HG03575 (cell line): ENCODE data around the gene PPIP5K2.

Source experiments
- ATAC-seq: cut with Tn5 transposase; IDR thresholded peaks from one replicate; pipeline ENCODE4 v1.9.1; 2021; ENCODE audit not compliant: unreplicated experiment, insufficient number of reproducible peaks, low FRiP score; ENCODE audit errors: extremely low read depth

PPIP5K2 gene

DNA sequence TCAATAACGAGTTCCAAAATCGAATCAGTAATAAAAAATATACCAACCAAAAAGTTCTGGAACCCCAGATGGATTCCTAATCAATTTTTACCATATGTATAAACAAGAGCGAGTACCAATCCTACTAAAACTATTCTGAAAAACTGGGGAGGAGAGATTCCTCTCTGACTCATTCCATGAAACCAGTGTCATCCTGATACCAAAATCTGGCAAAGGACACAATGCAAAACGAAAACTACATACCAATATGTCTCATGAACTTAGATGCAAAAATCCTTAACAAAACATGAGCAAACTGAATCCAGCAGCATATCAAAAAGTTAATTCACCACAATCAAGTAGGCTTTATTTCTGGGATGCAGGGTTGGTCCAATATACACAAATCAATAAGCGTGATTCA is 108.0 kb downstream of the PPIP5K2 start:
- no peak for ATAC-seq

DNA sequence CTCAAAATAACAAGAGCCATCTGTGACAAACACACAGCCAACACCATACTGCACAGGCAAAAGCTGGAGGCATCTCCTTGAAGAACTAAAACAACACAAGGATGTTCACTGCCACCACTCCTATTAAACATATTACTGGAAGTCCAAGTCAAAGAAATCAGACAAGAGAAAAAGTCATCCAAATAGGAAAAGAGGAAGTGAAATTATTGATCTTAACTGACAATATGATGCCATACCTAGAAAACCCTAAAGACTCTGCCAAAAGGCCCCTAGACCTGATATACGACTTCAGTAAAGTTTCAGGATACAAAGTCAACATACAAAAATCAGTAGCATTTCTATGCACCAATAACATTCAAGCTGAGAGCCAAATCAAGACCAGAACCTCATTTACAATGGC is 108.5 kb downstream of the PPIP5K2 start:
- ATAC-seq: no peak

DNA sequence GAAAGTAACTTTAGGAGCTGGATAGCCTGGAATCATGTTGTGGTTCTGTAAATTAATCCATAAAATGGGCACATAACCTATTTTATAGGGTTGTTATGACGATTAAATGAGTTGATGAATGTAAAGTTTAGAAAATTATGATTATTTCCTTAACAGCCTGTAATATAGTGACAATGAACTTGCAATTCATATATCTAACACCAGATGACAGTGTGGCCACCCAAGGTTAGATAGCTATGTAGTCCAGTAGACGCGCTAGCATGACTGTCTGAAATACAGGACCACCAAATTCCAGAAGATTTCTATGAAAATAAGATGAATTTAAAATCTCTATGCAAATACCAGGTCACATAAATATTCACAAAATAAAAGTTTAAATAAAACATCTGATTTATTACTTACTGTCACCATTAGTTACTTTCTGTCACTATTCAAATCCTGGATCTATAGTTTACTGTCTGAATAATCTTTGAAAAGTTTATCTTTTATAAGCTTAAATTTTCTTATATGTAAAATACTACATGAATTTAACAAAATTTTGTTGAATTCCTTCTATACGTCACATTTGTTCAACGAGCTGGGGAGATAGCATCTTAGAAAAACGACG is 112.4 kb downstream of the PPIP5K2 start:
- ATAC-seq: peak; percentile 64

DNA sequence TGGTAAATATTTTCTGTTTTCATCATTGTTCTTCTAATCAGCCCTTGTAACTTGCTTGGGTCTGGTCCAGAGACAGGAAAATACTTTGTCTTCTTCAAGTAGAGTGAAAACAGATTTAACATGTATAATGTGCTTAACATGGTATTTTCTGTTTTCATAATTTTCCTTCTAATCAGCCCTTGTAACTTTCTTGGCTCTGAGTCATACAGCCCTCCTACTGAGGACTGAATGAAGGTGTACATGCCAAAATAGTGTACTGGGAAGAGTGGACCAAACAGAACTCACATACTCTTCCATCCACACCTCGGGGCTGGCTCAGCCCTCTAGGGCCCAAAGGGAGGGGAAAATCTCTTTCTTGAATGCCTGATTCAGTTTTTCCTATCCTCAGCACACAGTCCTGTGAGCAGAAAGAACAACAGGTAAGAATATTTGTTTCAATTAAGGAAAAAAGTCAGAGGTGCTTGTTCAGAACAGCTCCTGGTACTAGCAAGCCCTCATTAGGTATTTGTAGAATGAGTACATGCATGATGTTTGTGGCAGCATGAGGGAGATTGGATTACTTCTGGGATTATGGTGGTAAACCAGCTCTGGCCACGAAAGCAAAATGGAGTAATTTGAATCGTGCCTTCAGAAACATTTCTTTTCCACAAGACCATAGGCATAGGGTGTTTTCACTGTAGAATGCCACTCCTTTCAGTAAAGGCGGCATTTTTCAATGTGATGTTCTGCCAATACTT is 114.3 kb downstream of the PPIP5K2 start:
- ATAC-seq: no peak

DNA sequence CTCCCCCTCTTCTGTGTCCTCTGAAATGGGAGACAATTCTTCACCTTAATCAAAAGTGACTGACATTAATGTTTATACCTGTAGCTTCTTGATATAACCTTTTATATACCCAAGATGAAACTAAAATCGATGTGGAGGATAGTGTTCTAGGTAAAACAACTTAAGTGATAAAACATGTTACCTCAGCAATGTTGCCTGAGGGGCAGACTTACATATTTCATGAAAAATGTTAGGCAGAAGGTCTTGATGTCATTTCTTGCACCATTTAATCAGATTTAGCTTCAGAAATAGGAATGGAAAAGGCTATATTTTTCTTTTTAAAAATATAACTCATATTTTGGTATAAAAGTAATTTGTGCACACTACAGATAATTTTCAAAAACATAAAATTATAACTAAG is 115.8 kb downstream of the PPIP5K2 start:
- ATAC-seq: no peak

DNA sequence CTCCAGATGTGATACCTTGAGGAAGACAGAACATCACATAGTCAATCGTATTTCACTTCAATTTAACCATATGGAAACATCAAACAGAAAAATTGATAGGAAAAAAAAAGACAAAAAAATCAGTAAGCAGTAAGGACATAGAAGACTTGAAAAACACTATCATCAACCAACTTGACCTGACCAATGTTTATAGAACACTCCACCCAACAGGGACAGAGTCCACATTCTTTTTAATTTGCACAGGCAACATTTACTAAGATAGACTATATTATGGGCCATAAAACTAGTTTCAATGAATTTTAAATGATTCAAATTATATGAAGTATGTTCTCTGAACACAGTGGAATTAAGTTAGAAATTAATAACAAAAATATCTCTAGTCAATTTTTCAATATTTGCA is 117.7 kb downstream of the PPIP5K2 start:
- ATAC-seq: no peak

DNA sequence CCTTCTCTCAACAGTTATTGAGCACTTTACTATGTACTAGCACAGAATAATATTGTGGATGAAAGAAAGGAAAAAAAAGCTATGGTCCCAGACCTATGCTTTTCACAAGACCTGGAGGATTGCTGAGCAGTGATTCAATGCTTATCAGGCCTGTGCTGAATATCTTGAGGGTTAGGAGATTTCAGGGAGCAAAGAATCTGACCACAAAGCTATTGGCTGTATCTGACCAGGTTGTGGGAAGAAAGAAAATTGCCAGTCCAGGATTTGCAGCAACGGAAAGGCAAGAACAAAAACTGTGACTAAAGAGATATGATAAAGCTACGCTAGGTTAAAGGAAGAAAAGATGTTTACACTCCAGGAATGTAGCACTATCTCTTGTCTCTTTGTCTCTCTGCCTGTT is 123.6 kb downstream of the PPIP5K2 start:
- no peak for ATAC-seq

DNA sequence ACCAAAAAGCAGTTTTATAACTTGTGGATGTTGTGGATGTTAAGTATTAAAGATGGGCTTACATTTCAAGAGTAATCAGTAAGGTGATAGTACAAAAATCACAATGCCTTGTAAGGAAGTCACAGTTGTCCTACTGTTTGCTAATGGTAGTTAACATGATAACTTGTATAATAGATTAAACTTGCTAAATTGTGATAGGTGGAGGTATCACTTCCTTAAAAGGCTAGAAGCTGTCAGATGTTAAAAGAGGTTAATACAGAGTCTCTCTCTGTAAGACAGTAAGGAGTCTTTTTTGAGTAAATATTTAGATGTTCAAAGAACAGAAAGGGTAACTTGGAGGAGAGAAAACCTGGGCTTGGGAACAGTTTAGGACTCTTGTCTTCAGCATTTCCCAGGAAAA is 124.3 kb downstream of the PPIP5K2 start:
- ATAC-seq: no peak

DNA sequence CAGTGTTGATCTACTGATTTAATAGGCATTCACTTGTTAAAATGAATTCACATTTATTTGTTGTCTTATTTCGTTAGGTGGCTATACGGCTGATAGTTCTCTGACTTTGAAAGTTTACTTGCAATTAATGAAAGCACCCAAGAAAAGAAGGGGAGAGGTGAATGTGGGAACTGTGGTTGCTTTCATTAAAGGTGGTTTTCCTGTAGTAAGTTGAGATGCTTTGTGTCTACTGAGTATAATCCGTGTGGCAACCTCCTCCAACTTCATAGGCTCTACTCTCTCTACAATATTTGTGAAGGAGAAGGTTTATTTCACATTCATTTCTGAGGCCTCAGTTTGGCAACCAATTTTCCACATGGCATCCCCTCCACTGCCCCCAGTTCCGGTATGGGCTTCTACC is 125.7 kb downstream of the PPIP5K2 start:
- ATAC-seq: no peak

DNA sequence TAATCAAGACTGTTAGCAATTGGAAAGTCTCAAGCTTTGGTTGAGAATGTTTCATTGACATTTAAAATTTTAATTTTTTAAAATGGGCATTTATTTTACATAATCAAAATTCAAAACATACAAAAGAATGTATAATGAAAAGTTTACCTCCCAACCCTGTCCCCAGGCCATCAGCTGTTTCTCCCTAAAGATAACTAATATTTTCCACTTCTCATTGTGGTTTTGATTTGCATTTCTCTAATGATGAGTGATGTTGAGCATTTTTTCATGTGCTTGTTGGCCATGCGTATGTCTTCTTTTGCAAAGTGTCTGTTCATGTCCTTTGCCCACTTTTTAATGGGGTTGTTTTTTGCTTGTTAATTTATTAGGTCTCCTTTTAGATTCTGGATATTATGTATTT is 127.0 kb downstream of the PPIP5K2 start:
- ATAC-seq: no peak

DNA sequence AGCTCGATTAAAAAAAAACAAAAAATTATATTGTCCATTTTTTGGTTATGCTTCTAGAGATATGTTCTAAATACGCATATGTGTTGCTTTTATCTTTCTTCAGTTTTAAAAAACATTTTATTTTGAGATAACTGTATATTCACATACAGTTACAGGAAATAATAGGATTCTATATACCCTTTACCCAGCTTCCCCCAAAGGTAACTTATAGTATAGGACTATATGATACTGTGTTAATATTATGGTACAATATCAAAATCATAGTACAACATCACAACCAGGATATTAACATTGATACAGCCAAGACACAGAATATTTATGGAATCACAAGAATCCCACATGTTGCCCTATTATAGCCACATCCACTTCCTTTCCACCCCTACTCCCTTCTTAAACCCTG is 129.0 kb downstream of the PPIP5K2 start:
- no peak for ATAC-seq

DNA sequence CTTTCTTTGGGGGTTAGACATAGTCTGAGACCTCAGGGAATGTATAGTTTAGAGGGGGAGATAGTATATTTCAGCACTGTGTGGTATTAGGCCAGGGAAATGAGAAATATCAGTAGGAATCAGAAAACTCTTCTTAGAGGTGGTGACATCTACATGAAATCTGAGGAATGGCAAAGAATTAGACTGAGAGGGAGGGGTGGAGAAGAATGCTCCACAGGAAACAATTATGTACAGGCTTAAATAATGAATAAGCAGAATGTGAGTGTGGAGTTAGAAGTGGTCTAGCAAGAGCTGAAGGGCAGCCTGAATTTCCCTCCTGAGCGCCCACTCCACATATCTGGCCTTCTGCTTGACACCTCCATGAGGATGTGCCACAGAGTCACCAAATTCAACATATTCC is 134.8 kb downstream of the PPIP5K2 start:
- no peak for ATAC-seq

DNA sequence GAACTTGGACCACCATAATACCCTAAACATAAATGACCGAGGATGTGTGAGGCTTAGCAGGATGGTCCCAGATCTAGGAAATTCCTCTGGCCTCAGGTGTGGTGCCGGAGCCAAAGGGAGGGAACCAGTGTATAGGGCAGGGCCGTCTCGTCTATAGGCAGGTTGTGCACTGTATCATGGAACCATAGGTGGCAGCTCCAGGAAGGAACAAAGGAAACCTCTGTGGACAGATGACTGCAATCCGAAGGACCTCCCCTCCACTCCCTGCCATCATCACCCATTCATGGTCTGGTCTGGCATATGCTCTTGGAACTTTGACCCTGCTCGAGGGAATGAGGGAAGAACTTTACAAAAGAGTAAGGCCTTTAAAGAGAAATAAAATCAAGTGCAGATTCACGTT is 135.6 kb downstream of the PPIP5K2 start:
- no peak for ATAC-seq

DNA sequence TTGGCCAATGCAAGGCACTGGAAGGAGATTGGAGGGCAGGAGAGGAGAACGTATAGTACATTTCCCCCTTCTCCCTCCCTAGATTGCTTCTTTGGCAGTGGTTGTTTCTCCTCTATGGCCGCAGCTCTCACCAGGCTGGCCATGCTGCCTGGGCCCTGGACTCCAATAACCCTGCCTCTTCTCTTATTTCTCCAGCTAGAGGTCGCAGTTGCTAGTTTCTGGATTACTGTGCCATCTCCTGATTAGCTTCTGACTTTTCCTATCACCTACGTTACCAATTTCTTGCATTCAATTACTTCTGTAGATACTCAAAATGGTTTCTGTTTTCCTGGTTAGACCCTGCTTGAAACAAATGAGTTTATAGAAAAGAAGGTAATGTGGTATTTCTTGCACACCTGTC is 136.1 kb downstream of the PPIP5K2 start:
- no peak for ATAC-seq

DNA sequence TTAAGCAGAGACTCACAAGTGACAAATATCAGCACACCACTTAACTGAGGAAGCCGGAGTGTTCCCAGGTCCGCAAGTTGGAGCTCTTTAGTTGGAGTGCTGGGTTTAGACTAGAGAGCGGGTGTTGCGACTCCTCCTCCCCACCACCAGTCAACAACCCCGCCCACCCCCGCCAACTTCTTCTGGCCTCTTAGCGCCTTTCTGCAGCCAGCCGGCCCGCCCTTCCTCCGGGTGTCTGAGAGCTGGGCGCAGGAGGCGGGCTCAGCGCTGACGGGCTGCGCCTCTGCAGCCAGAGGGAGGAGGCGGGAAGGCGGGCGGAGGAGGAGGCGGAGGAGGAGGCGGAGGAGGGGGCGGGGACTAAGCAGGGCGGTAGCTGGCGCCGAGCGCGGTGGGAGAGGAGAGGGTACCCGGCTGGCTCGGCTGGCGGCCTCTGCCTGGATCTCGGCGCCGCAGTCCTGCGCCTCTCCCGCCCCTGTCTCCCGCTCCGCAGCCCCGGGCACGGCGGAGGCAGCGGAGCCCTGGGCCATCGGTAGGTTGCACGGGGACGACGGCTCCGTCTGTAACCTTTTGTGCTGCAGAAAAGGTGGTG is 138.4 kb downstream of the PPIP5K2 start, which contains the start of gene MACIR:
Gene MACIR, plus strand, starts transcription at position 396 of the 589 bp plus-strand sequence. CDS start 17,157 bp downstream, outside the sequence.
- peak; percentile 41 for ATAC-seq

DNA sequence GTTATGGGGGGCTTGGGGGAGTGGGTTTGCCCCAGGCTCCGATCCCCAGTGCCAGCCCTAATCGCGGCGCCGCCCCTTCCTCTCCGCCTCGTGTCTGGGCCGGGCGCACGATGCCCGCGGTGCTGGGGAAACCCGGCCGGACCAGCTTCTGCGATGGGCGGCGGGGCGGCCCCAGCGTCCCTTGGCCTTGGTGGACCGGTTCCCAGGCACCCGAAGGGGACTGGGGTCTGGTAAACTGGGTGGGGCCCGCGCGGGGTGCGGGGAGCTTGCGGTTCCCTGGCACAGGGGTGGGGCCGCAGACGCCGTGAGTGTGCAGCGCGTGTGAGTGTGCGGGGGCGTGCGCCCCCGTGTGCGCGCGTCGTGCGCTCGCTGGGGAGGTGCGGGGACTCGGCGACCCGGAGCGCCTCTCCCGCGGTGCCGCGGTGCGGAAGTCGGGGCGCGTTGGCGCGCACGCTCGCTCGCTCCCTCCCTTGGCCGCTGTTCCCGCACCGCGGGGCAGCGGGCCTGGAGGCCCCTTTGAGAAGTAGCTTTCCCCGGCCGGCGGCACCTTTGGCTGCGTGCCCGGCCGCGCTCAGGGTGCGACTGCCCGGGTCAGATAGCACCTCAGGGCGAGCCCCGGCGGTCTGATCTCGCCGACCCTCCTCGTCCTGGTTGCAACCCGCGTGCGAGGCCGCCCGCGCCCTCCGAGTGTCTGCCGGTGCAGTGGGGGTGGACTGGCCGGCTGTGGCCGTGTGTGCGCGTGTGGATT is 139.0 kb downstream of the PPIP5K2 start:
- ATAC-seq: peak; percentile 4

DNA sequence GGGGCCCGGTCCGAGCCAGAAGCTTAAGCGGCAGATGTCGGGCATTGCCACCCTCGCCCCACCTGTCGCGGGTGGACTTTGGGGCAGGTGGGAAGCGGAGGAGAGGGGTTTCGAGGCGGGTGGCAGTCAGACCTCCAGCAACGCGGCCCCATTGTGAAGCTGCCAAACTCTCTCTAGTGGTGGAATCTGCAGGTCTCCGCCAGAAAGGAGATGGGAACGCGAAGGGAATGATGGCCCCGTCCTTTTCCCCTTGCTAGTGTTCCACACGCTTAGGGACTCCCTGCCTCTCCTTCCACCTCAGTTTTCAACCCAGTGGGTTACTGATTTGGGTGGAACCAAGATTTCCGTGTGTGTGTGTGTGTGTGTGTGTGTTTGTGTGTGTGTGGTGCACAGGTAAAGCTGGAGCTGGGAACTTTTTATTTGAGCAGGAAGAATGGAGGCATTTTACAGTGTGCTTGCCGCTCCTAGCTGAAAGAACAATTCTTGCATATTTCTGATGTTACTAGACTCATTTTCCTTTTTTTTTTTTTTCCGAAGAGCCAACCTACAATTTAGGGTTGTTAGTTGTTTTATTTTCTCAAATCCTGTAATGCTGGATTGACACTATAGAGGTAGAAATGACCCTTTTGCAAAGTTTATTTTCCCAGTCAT is 139.7 kb downstream of the PPIP5K2 start:
- no peak for ATAC-seq

DNA sequence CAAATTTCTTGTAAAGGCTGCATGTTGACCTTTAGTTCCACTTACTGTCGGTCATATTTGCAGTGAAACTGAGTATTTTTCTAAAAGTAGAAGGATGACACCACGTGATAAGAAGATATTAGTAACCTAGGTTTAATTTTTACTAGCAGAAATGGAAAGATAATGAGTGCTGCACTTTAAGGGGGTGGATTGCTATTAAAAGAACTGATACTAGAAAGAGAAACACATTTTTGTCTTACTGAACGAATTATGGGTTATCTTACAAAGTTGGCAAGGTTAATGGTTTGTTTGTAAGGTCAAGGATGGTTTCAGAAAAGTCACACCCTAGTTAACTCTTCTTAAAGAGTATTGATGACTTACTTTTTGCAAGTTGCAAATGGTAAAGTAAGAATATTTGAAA is 140.8 kb downstream of the PPIP5K2 start:
- peak; percentile 44 for ATAC-seq
